GM12801 (cell line): ENCODE measurements around the gene MOB3C.

Source experiments
- CTCF ChIP-seq: IDR thresholded peaks from one replicate; pipeline ENCODE4 v1.5.1; 2011; ENCODE audit warnings: control low read depth; ENCODE audit not compliant: insufficient read length; ENCODE audit errors: extremely low read depth

The MOB3C gene

GRCh38 chr1:46587069-46587468 lies 29.5 kb downstream of the MOB3C start:
- TF ChIP-seq CTCF = no peak

- no peak for TF ChIP-seq CTCF
Observed at GRCh38 chr1:46585312-46585938, 31.2 kb downstream of the MOB3C start.

GRCh38 chr1:46583494-46583893 lies 33.1 kb downstream of the MOB3C start:
- TF ChIP-seq CTCF = no peak

- TF ChIP-seq CTCF = no peak
Observed at GRCh38 chr1:46582972-46583371, 33.6 kb downstream of the MOB3C start.

GRCh38 chr1:46581681-46582455 lies 34.7 kb downstream of the MOB3C start:
- TF ChIP-seq CTCF = no peak

- no peak for TF ChIP-seq CTCF
Observed at GRCh38 chr1:46580140-46580903, 36.3 kb downstream of the MOB3C start.

- TF ChIP-seq CTCF = no peak
Observed at GRCh38 chr1:46577671-46578070, 38.9 kb downstream of the MOB3C start.
